A673 (cell line): Measurements from ENCODE around the gene PVALEF. TPM values are rescaled to one million over a fixed set of nuclear protein-coding genes. Genes with fewer than 3 reads are reported as not detected.

ENCODE experiments used
- BruUV-seq: library from RNA; stranded (reverse); fragments of 400-500 nt; replicated peaks from 2 replicates; lab custom pipeline; 2021; lab: Mats Ljungman, UMichigan
- CTCF ChIA-PET: fragments of 300-600 bp; sonication (Branson Sonifier 250); formaldehyde crosslinking; loops from one replicate; lab custom pipeline; 2022; ENCODE audit warnings: antibody characterized with exemption; lab: Charles Lee
- POLR2A ChIA-PET: fragments of 300-600 bp; sonication (Branson Sonifier 250); formaldehyde crosslinking; loops from one replicate; lab custom pipeline; 2022; ENCODE audit warnings: antibody characterized with exemption; ENCODE audit not compliant: low non-redundant PET; lab: Charles Lee
- DNase-seq: peaks from one replicate; pipeline ENCODE4 v3.0.0-alpha.2; 2015; ENCODE audit warnings: low spot score
- H3K27ac ChIP-seq: fragments of 200-600 bp; sonication (generic); 2 replicates; pipeline ENCODE4 v1.5.1; 2016; ENCODE audit warnings: mixed run types, low read depth, mild to moderate bottlenecking, mixed read lengths, antibody characterized with exemption, low read length; ENCODE audit not compliant: poor library complexity, severe bottlenecking
- H3K27me3 ChIP-seq: fragments of 200-600 bp; sonication (generic); replicated peaks from 2 replicates; pipeline ENCODE4 v1.6.1; 2017; ENCODE audit warnings: mixed run types, low read depth, mild to moderate bottlenecking, mixed read lengths, antibody characterized with exemption, low read length; ENCODE audit not compliant: insufficient read depth, poor library complexity
- H3K36me3 ChIP-seq: fragments of 200-600 bp; sonication (generic); 2 replicates; pipeline ENCODE4 v1.6.1; 2016; ENCODE audit warnings: mixed run types, mild to moderate bottlenecking, mixed read lengths, antibody characterized with exemption, low read length; ENCODE audit not compliant: insufficient read depth, poor library complexity, severe bottlenecking
- H3K4me1 ChIP-seq: fragments of 200-600 bp; sonication (generic); 2 replicates; pipeline ENCODE4 v1.6.1; 2017; ENCODE audit warnings: mixed run types, mild to moderate bottlenecking, mixed read lengths, antibody characterized with exemption, low read length; ENCODE audit not compliant: insufficient read depth, poor library complexity, severe bottlenecking
- H3K4me3 ChIP-seq: fragments of 200-600 bp; sonication (generic); 2 replicates; pipeline ENCODE4 v1.5.1; 2016; ENCODE audit warnings: low read depth, mixed run types, mild to moderate bottlenecking, mixed read lengths, low read length; ENCODE audit not compliant: poor library complexity, severe bottlenecking
- H3K9me3 ChIP-seq: fragments of 200-600 bp; sonication (generic); 2 replicates; pipeline ENCODE4 v1.6.1; 2016; ENCODE audit warnings: mixed run types, low read depth, mild to moderate bottlenecking, mixed read lengths, antibody characterized with exemption, low read length; ENCODE audit not compliant: poor library complexity, severe bottlenecking
- EZH2 ChIP-seq: fragments of 200-600 bp; sonication (generic); IDR thresholded peaks from 2 replicates; pipeline ENCODE4 v1.6.1; 2017; ENCODE audit warnings: borderline replicate concordance, low read depth, mild to moderate bottlenecking, mixed read lengths, antibody characterized with exemption, low read length; ENCODE audit not compliant: poor library complexity, severe bottlenecking
- intact Hi-C: fragments of 100-400 bp; cut with micrococcal nuclease; formaldehyde crosslinking; loops from one replicate; pipeline ENCODE4 v1.10.0; 2022; ENCODE audit not compliant: unreplicated experiment
- total RNA-seq: library from RNA; stranded (reverse); gene quantifications from 2 replicates; pipeline ENCODE4 v1.2.3, GENCODE V29; 2021
- TF ChIP-seq, protein P1 (sequence below): fragments of 300-800, 200-600 bp; sonication (generic); conservative IDR thresholded peaks from 2 replicates; pipeline ENCODE4 v1.5.1; 2017; ENCODE audit warnings: low read depth, mild to moderate bottlenecking, antibody characterized with exemption, low read length, moderate library complexity, mixed read lengths

The PVALEF gene
- total RNA-seq, 1 experiment from 2014 or later = not detected

DNA sequence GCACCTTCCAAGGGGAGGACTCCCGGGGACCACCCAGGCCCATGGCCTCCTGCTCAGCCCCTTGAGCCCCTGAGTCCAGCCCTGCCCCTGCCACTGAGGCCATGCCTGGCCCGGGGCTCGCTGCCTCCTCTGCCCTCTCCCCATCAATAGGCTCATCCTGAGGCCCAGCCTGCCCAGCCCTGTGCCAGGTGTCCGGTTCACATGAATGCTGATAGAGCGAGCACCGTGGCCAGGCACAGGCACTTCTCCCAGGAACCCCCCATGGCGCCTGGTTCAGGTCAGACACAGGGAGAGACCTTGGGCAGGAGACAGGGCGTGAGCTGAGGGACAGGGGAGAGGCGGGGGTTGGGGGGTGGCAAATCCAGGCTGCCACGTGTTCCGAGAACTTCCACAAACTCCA, 2.8 kb upstream of the PVALEF start:
- H3K4me3 ChIP-seq = no peak overlapping the region

GRCh38 chr17:81163051-81163695, 2.1 kb upstream of the PVALEF start:
- Histone ChIP-seq H3K27ac (no peak overlapping the region), H3K4me1 (peaks cover 10% of the 10 kb centered on the region), H3K9me3 (no peaks in the 10 kb centered on the region), H3K27me3 (no peaks in the 10 kb centered on the region), H3K4me3 (no peak overlapping the region), H3K36me3 (no peaks in the 10 kb centered on the region)
- ChIA-PET CTCF (no interaction called here), POLR2A (no interaction called here)
- BruUV-seq = no TSS peak
- DNase-seq = no peak
- TF ChIP-seq EZH2 = no peak
- TF ChIP-seq, protein P1, sequence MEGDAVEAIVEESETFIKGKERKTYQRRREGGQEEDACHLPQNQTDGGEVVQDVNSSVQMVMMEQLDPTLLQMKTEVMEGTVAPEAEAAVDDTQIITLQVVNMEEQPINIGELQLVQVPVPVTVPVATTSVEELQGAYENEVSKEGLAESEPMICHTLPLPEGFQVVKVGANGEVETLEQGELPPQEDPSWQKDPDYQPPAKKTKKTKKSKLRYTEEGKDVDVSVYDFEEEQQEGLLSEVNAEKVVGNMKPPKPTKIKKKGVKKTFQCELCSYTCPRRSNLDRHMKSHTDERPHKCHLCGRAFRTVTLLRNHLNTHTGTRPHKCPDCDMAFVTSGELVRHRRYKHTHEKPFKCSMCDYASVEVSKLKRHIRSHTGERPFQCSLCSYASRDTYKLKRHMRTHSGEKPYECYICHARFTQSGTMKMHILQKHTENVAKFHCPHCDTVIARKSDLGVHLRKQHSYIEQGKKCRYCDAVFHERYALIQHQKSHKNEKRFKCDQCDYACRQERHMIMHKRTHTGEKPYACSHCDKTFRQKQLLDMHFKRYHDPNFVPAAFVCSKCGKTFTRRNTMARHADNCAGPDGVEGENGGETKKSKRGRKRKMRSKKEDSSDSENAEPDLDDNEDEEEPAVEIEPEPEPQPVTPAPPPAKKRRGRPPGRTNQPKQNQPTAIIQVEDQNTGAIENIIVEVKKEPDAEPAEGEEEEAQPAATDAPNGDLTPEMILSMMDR = no peak
- intact Hi-C loops = no loop called here

More for the DNA sequence above, 2.8 kb upstream of the PVALEF start:
- POLR2A ChIA-PET = no interaction called here
- intact Hi-C loops = no loop called here
- TF ChIP-seq EZH2 = no peak
- TF ChIP-seq, protein P1 = no peak
- DNase-seq = no peak
- Histone ChIP-seq H3K9me3 (no peaks in the 10 kb centered on the region), H3K4me1 (peaks cover 10% of the 10 kb centered on the region), H3K27me3 (no peaks in the 10 kb centered on the region), H3K27ac (no peak overlapping the region), H3K36me3 (no peaks in the 10 kb centered on the region)
- no TSS peak for BruUV-seq
- CTCF ChIA-PET = no interaction called here

- Histone ChIP-seq H3K27me3 (no peaks in the 10 kb centered on the region), H3K4me1 (peaks cover 10% of the 10 kb centered on the region), H3K27ac (no peak overlapping the region), H3K9me3 (no peaks in the 10 kb centered on the region), H3K36me3 (no peaks in the 10 kb centered on the region), H3K4me3 (no peak overlapping the region)
- intact Hi-C loops = no loop called here
- ChIA-PET POLR2A (no interaction called here), CTCF (no interaction called here)
- BruUV-seq = no TSS peak
- no peak for TF ChIP-seq EZH2
- TF ChIP-seq, protein P1 = no peak
- DNase-seq = no peak
These were observed 1.5 kb upstream of the PVALEF start for GRCh38 chr17:81163703-81164370.
